ENCODE data around the gene BCL2L2. TPM values are rescaled to one million over a fixed set of nuclear protein-coding genes. Genes with fewer than 3 reads are reported as not detected.

Gene BCL2L2
- total and polyA plus RNA-seq, 9 of the 15 experiments (the other 6 are each of a cell fraction or from before 2014, with no cell fraction given): 2.6 to 32.5 (median 14.7) TPM

DNA sequence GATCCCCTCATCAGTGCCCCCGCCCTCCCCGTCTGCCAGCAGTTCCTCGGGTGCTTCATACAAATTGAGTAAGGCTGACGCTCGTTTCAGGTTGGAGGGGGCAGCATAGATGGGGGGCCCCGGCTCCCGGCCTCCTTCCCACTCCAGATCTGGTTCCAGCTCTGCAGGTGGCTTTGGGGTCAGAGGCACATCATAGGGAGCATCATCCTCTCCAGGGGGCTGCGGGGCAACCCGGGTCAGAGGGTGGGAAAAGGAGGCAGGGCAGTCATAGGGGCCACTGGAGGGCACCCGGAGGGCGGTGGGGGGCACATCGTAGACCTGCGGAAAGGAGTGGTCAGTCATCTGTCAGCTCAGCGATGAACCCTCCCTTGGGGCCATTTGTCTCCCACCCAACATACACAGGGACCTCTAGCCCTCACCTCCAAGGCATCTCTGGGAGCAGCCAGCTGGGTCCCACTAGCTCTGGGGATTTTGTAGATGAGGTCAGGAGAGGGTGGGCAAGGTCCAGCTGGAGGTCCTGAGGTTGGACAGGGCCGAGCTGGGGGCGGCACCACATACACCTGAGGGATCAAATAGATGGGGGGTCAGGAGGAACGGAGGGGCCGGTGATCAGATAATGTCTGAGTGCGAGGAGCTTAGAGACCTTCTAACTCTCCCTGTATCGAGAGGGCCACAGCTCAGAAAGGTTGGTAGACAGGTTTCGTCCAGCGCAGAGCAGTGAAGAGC, 53.3 kb downstream of the BCL2L2 start:
- Histone ChIP-seq H3K4me1 (replicated peaks in 1 of 2; ENCODE audit: control insufficient read depth in 2 of 2, insufficient read depth in 2 of 2, low read length in 2 of 2) (peaks cover 0 to 7% of the 10 kb centered on the region in 2 experiments; a peak in 3 of 5 replicates), H3K9me1 (ENCODE audit: control insufficient read depth, insufficient read depth, low read length) (no peaks in the 10 kb centered on the region), H3K9ac (ENCODE audit: insufficient read depth in 1 of 2, low read depth in 2 of 2, low read length in 2 of 2) (no peak overlapping the region), H4K20me1 (replicated peaks; ENCODE audit: control insufficient read depth, insufficient read depth, low read length) (no peaks in the 10 kb centered on the region; the same call in 1 of the 2 replicates), H2AFZ (ENCODE audit: low read depth, low read length) (no peak overlapping the region), H3K27ac (ENCODE audit: extremely low read depth, low read depth, low read length) (no peak overlapping the region), H3K4me2 (ENCODE audit: insufficient read depth, low read length) (no peak overlapping the region), H3K79me2 (ENCODE audit: control insufficient read depth, insufficient read depth, low read length) (no peaks in the 10 kb centered on the region), H3K27me3 (ENCODE audit: control insufficient read depth in 2 of 2, insufficient read depth in 2 of 2, low read length in 2 of 2) (peaks cover 10 to 56% of the 10 kb centered on the region in 2 experiments), H3K4me3 (no peak overlapping the region), H3K36me3 (ENCODE audit: control insufficient read depth, insufficient read depth, low read length) (no peaks in the 10 kb centered on the region), H3K9me3 (replicated peaks; ENCODE audit: control insufficient read depth, insufficient read depth, low read depth, low read length) (no peaks in the 10 kb centered on the region)
- ChIA-PET POLR2A (interaction anchor here (0.6 to 1.4 kb wide), 3 partner anchors 39 to 150 kb away, joined by 4 to 5 read pairs (median 4); partner anchors contain the start of gene PABPN1), CTCF (ENCODE audit: low intra/inter-chr PET ratio) (no interaction called here)
- in situ Hi-C loops (cut with MboI) (no loop called here), intact Hi-C loops (cut with micrococcal nuclease) (loop anchor here (2.0 kb wide), 1 partner anchor 31 kb away; no protein-coding TSS in a partner anchor)
- DNase-seq (ENCODE audit: extremely low read depth in 1 of 4, low spot score in 3 of 4): no peak
- no peak for ATAC-seq
- WGBS (ENCODE audit: insufficient coverage, low coverage, missing lambda C conversion rate): 15% methylated on average over 12 of the region's 22 CpGs
- BruUV-seq (replicated peaks): no TSS peak
- no peak for FAIRE-seq
- TF ChIP-seq RBM17 (IDR thresholded peaks at IDR 0.05; ENCODE audit: borderline replicate concordance, low read depth, low read length) (no peak), STAT6 (CRISPR knock-in tag; IDR thresholded peaks at IDR 0.05) (no peak), NR4A1 (CRISPR knock-in tag; IDR thresholded peaks at IDR 0.05) (no peak), NR4A1 (tag; IDR thresholded peaks at IDR 0.05) (no peak), POU5F1 (IDR thresholded peaks at IDR 0.05; ENCODE audit: borderline replicate concordance, low read depth, low read length, partially characterized antibody) (no peak), ZNF586 (CRISPR knock-in tag; conservative IDR thresholded peaks at IDR 0.05) (no peak), ZNF583 (CRISPR knock-in tag; IDR thresholded peaks at IDR 0.05) (no peak), POLR2AphosphoS5 (IDR thresholded peaks at IDR 0.05; ENCODE audit: control insufficient read depth, insufficient read depth, low read depth, low read length) (no peak), PPARD (CRISPR knock-in tag; IDR thresholded peaks at IDR 0.05) (no peak), RB1 (IDR thresholded peaks at IDR 0.05; ENCODE audit: low read depth) (no peak), HOMEZ (CRISPR knock-in tag; IDR thresholded peaks at IDR 0.05) (no peak), NUFIP1 (IDR thresholded peaks at IDR 0.05; ENCODE audit: partially characterized antibody) (no peak), RCOR1 (IDR thresholded peaks at IDR 0.05; ENCODE audit: borderline replicate concordance in 1 of 2, low read depth in 2 of 2, low read length in 2 of 2) (no peak)
- TF ChIP-seq, protein P1, sequence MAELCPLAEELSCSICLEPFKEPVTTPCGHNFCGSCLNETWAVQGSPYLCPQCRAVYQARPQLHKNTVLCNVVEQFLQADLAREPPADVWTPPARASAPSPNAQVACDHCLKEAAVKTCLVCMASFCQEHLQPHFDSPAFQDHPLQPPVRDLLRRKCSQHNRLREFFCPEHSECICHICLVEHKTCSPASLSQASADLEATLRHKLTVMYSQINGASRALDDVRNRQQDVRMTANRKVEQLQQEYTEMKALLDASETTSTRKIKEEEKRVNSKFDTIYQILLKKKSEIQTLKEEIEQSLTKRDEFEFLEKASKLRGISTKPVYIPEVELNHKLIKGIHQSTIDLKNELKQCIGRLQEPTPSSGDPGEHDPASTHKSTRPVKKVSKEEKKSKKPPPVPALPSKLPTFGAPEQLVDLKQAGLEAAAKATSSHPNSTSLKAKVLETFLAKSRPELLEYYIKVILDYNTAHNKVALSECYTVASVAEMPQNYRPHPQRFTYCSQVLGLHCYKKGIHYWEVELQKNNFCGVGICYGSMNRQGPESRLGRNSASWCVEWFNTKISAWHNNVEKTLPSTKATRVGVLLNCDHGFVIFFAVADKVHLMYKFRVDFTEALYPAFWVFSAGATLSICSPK (IDR thresholded peaks at IDR 0.05; ENCODE audit: borderline replicate concordance): no peak
- TF ChIP-seq, protein P2, sequence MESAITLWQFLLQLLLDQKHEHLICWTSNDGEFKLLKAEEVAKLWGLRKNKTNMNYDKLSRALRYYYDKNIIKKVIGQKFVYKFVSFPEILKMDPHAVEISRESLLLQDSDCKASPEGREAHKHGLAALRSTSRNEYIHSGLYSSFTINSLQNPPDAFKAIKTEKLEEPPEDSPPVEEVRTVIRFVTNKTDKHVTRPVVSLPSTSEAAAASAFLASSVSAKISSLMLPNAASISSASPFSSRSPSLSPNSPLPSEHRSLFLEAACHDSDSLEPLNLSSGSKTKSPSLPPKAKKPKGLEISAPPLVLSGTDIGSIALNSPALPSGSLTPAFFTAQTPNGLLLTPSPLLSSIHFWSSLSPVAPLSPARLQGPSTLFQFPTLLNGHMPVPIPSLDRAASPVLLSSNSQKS (CRISPR knock-in tag; IDR thresholded peaks at IDR 0.05): no peak

All from K562 (cell line).